ENCODE results near the gene STX1A.

The STX1A gene

DNA sequence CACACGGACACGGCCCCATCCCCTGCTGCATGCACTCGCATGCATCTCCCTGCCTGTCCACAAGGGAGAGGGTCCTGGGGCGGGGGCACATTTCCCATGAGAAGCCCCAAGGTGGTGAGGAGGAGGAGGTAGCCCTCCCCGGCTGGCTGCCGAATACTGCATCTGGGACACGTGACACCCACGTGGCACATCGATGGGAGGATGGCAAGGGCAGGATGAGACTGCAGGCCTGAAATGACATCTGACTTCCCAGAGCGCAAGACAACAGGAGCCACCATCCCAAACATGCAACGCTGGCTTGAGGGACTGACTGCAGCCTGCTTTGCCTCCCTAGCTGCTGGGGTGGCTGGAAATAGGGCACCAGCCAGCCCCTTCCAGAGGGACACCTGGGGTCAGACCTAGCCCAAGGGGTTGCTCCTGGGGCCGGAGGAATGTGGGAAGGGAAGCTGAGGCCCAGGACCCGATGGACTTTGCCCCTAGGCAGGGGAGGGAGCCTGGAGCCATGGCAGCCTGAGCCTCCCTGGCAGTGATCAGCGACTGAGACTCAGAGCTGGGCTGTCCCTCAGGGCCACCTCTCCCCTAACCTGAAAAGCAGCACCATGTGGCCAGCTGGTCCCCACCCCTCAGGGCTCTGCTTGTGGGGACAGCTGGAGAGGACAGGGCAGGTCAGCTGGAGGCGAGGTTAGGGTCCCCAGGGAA lies 19.9 kb downstream of the STX1A start:
- TF ChIP-seq, protein P1, sequence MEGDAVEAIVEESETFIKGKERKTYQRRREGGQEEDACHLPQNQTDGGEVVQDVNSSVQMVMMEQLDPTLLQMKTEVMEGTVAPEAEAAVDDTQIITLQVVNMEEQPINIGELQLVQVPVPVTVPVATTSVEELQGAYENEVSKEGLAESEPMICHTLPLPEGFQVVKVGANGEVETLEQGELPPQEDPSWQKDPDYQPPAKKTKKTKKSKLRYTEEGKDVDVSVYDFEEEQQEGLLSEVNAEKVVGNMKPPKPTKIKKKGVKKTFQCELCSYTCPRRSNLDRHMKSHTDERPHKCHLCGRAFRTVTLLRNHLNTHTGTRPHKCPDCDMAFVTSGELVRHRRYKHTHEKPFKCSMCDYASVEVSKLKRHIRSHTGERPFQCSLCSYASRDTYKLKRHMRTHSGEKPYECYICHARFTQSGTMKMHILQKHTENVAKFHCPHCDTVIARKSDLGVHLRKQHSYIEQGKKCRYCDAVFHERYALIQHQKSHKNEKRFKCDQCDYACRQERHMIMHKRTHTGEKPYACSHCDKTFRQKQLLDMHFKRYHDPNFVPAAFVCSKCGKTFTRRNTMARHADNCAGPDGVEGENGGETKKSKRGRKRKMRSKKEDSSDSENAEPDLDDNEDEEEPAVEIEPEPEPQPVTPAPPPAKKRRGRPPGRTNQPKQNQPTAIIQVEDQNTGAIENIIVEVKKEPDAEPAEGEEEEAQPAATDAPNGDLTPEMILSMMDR (IDR thresholded peaks at IDR 0.05) = no peak
- Mint-ChIP-seq H3K27ac (no peak overlapping the region), H3K9me3 (no peaks in the 10 kb centered on the region), H3K4me1 (peaks cover 13% of the 10 kb centered on the region), H3K4me3 (no peak overlapping the region), H3K36me3 (ENCODE audit: low read depth) (peaks cover 31% of the 10 kb centered on the region), H3K27me3 (ENCODE audit: low read depth, poor library complexity) (peaks cover 6% of the 10 kb centered on the region)
- no peak for DNase-seq

DNA sequence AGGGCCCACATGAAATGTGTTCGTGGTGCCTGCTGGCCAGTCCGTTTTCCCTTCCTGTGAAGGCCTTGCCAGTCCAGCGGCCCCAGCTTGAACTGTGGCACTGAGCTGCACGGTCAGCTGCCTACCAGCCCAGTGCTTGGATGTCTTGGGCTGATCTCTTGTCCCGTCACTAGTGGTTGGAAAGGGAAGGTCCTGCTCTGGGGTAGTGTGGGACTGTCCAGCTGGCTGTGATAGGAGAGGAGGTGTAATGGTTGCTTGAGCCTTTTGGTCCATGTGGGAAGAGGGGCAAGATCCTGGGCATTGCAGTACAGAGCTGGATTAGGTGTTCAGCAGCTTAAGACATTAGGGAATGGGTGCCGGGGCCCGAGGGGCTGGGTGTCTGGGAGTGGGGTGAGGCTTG lies 21.1 kb downstream of the STX1A start:
- H3K27ac Mint-ChIP-seq = peak overlapping the region; percentile 48
- H3K4me3 Mint-ChIP-seq = no peak overlapping the region
- DNase-seq = no peak
- TF ChIP-seq, protein P1 (IDR thresholded peaks at IDR 0.05) = no peak
- H3K9me3 Mint-ChIP-seq = no peaks in the 10 kb centered on the region
- H3K4me1 Mint-ChIP-seq = peaks cover 10% of the 10 kb centered on the region
- H3K27me3 Mint-ChIP-seq (ENCODE audit: low read depth, poor library complexity) = peaks cover 6% of the 10 kb centered on the region
- H3K36me3 Mint-ChIP-seq (ENCODE audit: low read depth) = peaks cover 36% of the 10 kb centered on the region

DNA sequence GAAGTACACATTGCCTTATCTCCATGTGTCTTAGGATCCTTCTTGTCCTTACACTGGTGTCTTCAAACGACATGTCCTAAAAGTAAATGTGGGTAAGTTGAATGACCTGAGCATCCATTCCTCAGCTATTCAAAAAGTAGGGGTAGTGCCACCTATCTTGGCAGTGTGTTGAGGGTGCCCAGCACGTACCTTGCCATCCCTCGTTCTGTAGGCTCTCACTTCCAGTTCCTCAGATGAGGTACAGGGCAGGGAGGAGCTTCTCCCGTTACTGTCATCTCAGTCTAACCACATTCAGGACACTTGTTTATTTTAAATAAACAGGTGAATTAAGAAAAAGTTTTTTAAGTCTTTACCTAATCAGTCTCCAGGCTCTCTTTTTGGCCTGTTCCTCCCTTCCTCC lies 23.1 kb downstream of the STX1A start:
- Mint-ChIP-seq H3K27me3 (ENCODE audit: low read depth, poor library complexity) (no peaks in the 10 kb centered on the region), H3K4me1 (no peaks in the 10 kb centered on the region), H3K27ac (peak overlapping the region; percentile 42), H3K36me3 (ENCODE audit: low read depth) (peaks cover 38% of the 10 kb centered on the region), H3K4me3 (no peak overlapping the region), H3K9me3 (no peaks in the 10 kb centered on the region)
- DNase-seq = no peak
- TF ChIP-seq, protein P1 (IDR thresholded peaks at IDR 0.05) = no peak

DNA sequence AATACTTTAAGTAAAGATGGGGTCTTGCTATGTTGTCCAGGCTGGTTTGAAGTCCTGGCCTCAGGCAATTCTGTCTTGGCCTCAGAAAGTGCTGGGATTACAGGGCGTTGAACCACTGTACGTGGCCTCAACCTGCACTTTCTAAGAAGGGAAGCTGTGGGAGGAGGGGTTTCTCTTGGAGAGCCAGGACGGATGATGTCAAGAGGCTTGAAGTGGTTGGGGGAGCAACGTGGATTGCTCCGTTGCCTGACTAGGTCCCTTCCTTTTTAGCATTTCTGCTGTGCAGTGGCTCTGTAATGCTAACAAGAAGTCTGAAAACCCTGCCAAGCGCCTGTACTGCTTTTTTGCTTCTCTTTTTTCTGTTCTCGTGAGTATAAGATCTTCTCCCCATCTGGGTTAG lies 28.8 kb downstream of the STX1A start:
- H3K27me3 Mint-ChIP-seq (ENCODE audit: low read depth, poor library complexity) = peaks cover 2% of the 10 kb centered on the region
- H3K9me3 Mint-ChIP-seq = no peaks in the 10 kb centered on the region
- peaks cover 57% of the 10 kb centered on the region for H3K36me3 Mint-ChIP-seq (ENCODE audit: low read depth)
- H3K27ac Mint-ChIP-seq = no peak overlapping the region
- no peak for DNase-seq
- no peaks in the 10 kb centered on the region for H3K4me1 Mint-ChIP-seq
- no peak overlapping the region for H3K4me3 Mint-ChIP-seq
- TF ChIP-seq, protein P1 (IDR thresholded peaks at IDR 0.05) = no peak

DNA sequence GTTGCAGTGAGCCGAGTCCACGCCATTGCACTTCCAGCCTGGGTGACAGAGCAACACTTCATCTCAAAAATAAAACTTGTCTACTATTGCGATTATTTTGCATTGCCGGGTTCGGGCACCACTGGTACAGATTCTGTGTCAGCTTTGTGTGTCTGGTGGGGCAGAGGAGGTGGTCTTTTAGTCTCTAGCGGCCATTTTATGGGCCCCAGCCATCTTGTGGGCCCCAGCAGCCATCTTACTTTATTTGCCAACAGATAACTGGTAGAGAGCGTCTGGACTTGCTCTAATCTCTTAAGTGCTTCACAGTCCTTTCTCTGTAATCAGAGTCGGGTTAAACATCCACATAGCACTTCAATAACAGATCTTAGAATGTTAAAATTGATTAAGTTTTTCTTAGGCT lies 31.2 kb downstream of the STX1A start:
- no peak for DNase-seq
- TF ChIP-seq, protein P1 (IDR thresholded peaks at IDR 0.05) = no peak
- Mint-ChIP-seq H3K27ac (no peak overlapping the region), H3K4me3 (no peak overlapping the region), H3K9me3 (no peaks in the 10 kb centered on the region), H3K27me3 (ENCODE audit: low read depth, poor library complexity) (peaks cover 2% of the 10 kb centered on the region), H3K36me3 (ENCODE audit: low read depth) (peaks cover 46% of the 10 kb centered on the region), H3K4me1 (peaks cover 7% of the 10 kb centered on the region)

DNA sequence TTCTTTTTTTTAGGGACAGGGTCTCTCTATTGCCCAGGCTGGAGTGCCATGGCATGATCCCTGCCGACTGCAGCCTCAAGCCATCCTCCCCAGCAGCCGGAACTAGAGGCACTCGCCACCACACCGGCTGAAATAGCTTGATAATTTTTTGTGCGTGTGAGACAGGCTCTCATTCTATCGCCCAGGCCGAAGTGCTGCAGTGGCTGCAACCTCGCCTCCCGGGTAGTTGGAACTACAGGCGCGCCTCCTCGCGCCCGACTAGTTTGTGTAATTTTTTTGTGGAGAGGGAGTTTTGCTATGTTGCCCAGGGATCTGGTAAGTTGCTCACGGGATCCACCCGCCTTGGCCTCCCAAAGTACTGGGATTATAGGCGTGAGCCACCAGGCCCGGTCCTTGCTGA lies 34.2 kb downstream of the STX1A start:
- Mint-ChIP-seq H3K27me3 (ENCODE audit: low read depth, poor library complexity) (peaks cover 2% of the 10 kb centered on the region), H3K9me3 (no peaks in the 10 kb centered on the region), H3K27ac (no peak overlapping the region), H3K36me3 (ENCODE audit: low read depth) (peaks cover 31% of the 10 kb centered on the region), H3K4me3 (peak overlapping the region; percentile 98), H3K4me1 (peaks cover 29% of the 10 kb centered on the region)
- TF ChIP-seq, protein P1 (IDR thresholded peaks at IDR 0.05) = no peak
- no peak for DNase-seq

Data from nephron progenitor cell (in vitro differentiated cells).